SU-DHL-6 (cell line): ENCODE results near the gene RNF220.

Experiments used
- H2AFZ ChIP-seq: fragments of 200-600 bp; sonication (generic); 2 replicates; pipeline ENCODE4 v1.6.1; 2014; ENCODE audit warnings: low read depth, mild to moderate bottlenecking, moderate library complexity, mixed read lengths, antibody characterized with exemption, low read length; ENCODE audit not compliant: severe bottlenecking
- H3F3A ChIP-seq: fragments of 200-600 bp; shearing (Covaris generic); 2 replicates; pipeline ENCODE4 v1.6.0; 2016; ENCODE audit warnings: antibody characterized with exemption, mild to moderate bottlenecking; ENCODE audit not compliant: insufficient read depth
- H3K27ac ChIP-seq: fragments of 200-600 bp; sonication (generic); 2 replicates; pipeline ENCODE4 v1.5.1; 2016; ENCODE audit warnings: low read depth, mild to moderate bottlenecking, low read length, moderate library complexity, mixed read lengths
- H3K27me3 ChIP-seq: fragments of 200-600 bp; sonication (generic), shearing (Covaris generic); 2 replicates; pipeline ENCODE4 v1.6.0; 2014; ENCODE audit warnings: mild to moderate bottlenecking, low read length
- H3K36me3 ChIP-seq: fragments of 200-600 bp; sonication (generic); 2 replicates; pipeline ENCODE4 v1.6.1; 2014; ENCODE audit warnings: mild to moderate bottlenecking, low read length, mixed read lengths
- H3K4me2 ChIP-seq: fragments of 300-600, 200-600 bp; shearing (Covaris generic), sonication (generic); 2 replicates; pipeline ENCODE4 v1.6.0; 2014; ENCODE audit warnings: low read length, low read depth, mild to moderate bottlenecking; ENCODE audit not compliant: poor library complexity, severe bottlenecking
- H3K4me3 ChIP-seq: fragments of 200-600 bp; sonication (generic); 2 replicates; pipeline ENCODE4 v1.5.1; 2014; ENCODE audit warnings: antibody characterized with exemption, low read length, mild to moderate bottlenecking, mixed read lengths; ENCODE audit not compliant: insufficient read depth, poor library complexity, severe bottlenecking
- H3K79me2 ChIP-seq: fragments of 200-600 bp; sonication (generic); 2 replicates; pipeline ENCODE4 v1.6.1; 2014; ENCODE audit warnings: mild to moderate bottlenecking, low read length, moderate library complexity; ENCODE audit not compliant: insufficient read depth
- H3K9ac ChIP-seq: fragments of 200-600 bp; sonication (generic); 2 replicates; pipeline ENCODE4 v1.7.0; 2014; ENCODE audit warnings: mild to moderate bottlenecking, low read length
- H3K9me2 ChIP-seq: fragments of 200-600 bp; sonication (generic); replicated peaks from 2 replicates; pipeline ENCODE4 v1.6.1; 2014; ENCODE audit warnings: low read length; ENCODE audit not compliant: insufficient read depth
- H3K9me3 ChIP-seq: fragments of 200-600 bp; sonication (generic); 2 replicates; pipeline ENCODE4 v1.6.1; 2014; ENCODE audit warnings: low read length, mixed read lengths; ENCODE audit not compliant: insufficient read depth
- H4K20me1 ChIP-seq: fragments of 200-600 bp; sonication (generic); 2 replicates; pipeline ENCODE4 v1.6.1; 2014; ENCODE audit warnings: low read depth, mild to moderate bottlenecking, antibody characterized with exemption, low read length, moderate library complexity, mixed read lengths
- CTCF ChIP-seq: fragments of 200-600 bp; sonication (generic); IDR thresholded peaks from one replicate; pipeline ENCODE4 v1.5.1; 2017; ENCODE audit warnings: antibody characterized with exemption, mild to moderate bottlenecking, low read length, moderate library complexity; ENCODE audit not compliant: insufficient read depth, poor library complexity, severe bottlenecking
- EZH2phosphoT487 ChIP-seq: fragments of 200-600 bp; sonication (generic), shearing (Covaris generic); conservative IDR thresholded peaks from 2 replicates; pipeline ENCODE4 v1.6.1; 2018; ENCODE audit warnings: mild to moderate bottlenecking, antibody characterized with exemption, low read length, moderate library complexity, mixed read lengths

RNF220 gene

GRCh38 chr1:44611866-44612265, 206.8 kb downstream of the RNF220 start:
- Histone ChIP-seq H3K9me3 (no peaks in the 10 kb centered on the region), H3K79me2 (no peaks in the 10 kb centered on the region), H4K20me1 (no peaks in the 10 kb centered on the region), H3F3A (no peaks in the 10 kb centered on the region), H3K36me3 (no peaks in the 10 kb centered on the region), H3K4me2 (no peak overlapping the region), H3K27me3 (no peaks in the 10 kb centered on the region), H2AFZ (no peak overlapping the region), H3K27ac (no peak overlapping the region), H3K9me2 (no peaks in the 10 kb centered on the region), H3K4me3 (no peak overlapping the region), H3K9ac (no peak overlapping the region)
- TF ChIP-seq CTCF (no peak), EZH2phosphoT487 (no peak)

GRCh38 chr1:44613941-44614340, 208.9 kb downstream of the RNF220 start:
- Histone ChIP-seq H4K20me1 (no peaks in the 10 kb centered on the region), H3K36me3 (no peaks in the 10 kb centered on the region), H3K4me3 (no peak overlapping the region), H3F3A (no peaks in the 10 kb centered on the region), H3K9me2 (no peaks in the 10 kb centered on the region), H3K9me3 (no peaks in the 10 kb centered on the region), H3K27ac (no peak overlapping the region), H3K79me2 (no peaks in the 10 kb centered on the region), H3K27me3 (no peaks in the 10 kb centered on the region), H2AFZ (no peak overlapping the region), H3K4me2 (no peak overlapping the region), H3K9ac (no peak overlapping the region)
- TF ChIP-seq EZH2phosphoT487, result no peak
- TF ChIP-seq CTCF, result no peak

- no peak overlapping the region for H3K4me3 ChIP-seq
- no peaks in the 10 kb centered on the region for H4K20me1 ChIP-seq
- H3K9me3 ChIP-seq, result no peaks in the 10 kb centered on the region
- H3K9ac ChIP-seq, result no peak overlapping the region
- H3K27me3 ChIP-seq, result no peaks in the 10 kb centered on the region
- H3K79me2 ChIP-seq, result no peaks in the 10 kb centered on the region
- no peaks in the 10 kb centered on the region for H3K9me2 ChIP-seq
- H2AFZ ChIP-seq, result no peak overlapping the region
- no peak overlapping the region for H3K27ac ChIP-seq
- TF ChIP-seq CTCF (no peak), EZH2phosphoT487 (no peak)
- no peaks in the 10 kb centered on the region for H3F3A ChIP-seq
- no peak overlapping the region for H3K4me2 ChIP-seq
- H3K36me3 ChIP-seq, result no peaks in the 10 kb centered on the region
Observed at GRCh38 chr1:44616284-44616990, 211.4 kb downstream of the RNF220 start.
